HepG2 (cell line): ENCODE measurements around the gene CCDC66. TPM values are rescaled to one million over a fixed set of nuclear protein-coding genes. Genes with fewer than 3 reads are reported as not detected.

Experiments
- FOXM1 ChIP-seq: sonication (generic); formaldehyde crosslinking; IDR thresholded peaks from 2 replicates; pipeline ENCODE4 v1.5.0; 2020; ENCODE audit warnings: missing genetic modification reagents
- MXD4 ChIP-seq: IDR thresholded peaks from 2 replicates; pipeline ENCODE4 v1.6.1; 2016; ENCODE audit warnings: mild to moderate bottlenecking, missing biosample characterization, missing genetic modification reagents
- NFKBIZ ChIP-seq: IDR thresholded peaks from 2 replicates; pipeline ENCODE4 v1.6.1; 2018; ENCODE audit warnings: missing genetic modification reagents, missing compliant biosample characterization
- PHF20 ChIP-seq: sonication (generic); formaldehyde crosslinking; IDR thresholded peaks from 2 replicates; pipeline ENCODE4 v1.5.0; 2020; ENCODE audit warnings: mild to moderate bottlenecking, missing genetic modification reagents
- PHF8 ChIP-seq: sonication (generic); formaldehyde crosslinking; IDR thresholded peaks from 2 replicates; pipeline ENCODE4 v1.5.0; 2020; ENCODE audit warnings: missing genetic modification reagents
- SMAD1 ChIP-seq: sonication (generic); formaldehyde crosslinking; IDR thresholded peaks from 2 replicates; pipeline ENCODE4 v1.4.0; 2020; ENCODE audit warnings: missing genetic modification reagents, low read depth, mild to moderate bottlenecking, borderline replicate concordance
- TBX2 ChIP-seq: sonication (generic); formaldehyde crosslinking; IDR thresholded peaks from 2 replicates; pipeline ENCODE4 v1.5.0; 2020; ENCODE audit warnings: missing genetic modification reagents, mild to moderate bottlenecking, borderline replicate concordance
- TCF12 ChIP-seq, 2 experiments: fragments of 450-650 bp in 1 of 2; sonication (generic) in 1 of 2; formaldehyde crosslinking in 1 of 2; IDR thresholded peaks; 2 replicates each; pipeline versions ENCODE4 v1.6.1 to v1.8.0; 2017 to 2022; ENCODE audit warnings: antibody characterized with exemption in 1 of 2, mild to moderate bottlenecking in 1 of 2, missing genetic modification reagents in 1 of 2, moderate library complexity in 1 of 2
- ZBTB7A ChIP-seq: sonication (generic); formaldehyde crosslinking; IDR thresholded peaks from 2 replicates; pipeline ENCODE4 v1.8.0; 2022; ENCODE audit warnings: mild to moderate bottlenecking, missing genetic modification reagents
- ZNF10 ChIP-seq: sonication (generic); formaldehyde crosslinking; IDR thresholded peaks from 2 replicates; pipeline ENCODE4 v1.4.0; 2020; ENCODE audit warnings: mild to moderate bottlenecking, low read depth, missing genetic modification reagents, borderline replicate concordance
- ZNF468 ChIP-seq: sonication (generic); formaldehyde crosslinking; IDR thresholded peaks from 2 replicates; pipeline ENCODE4 v1.8.0; 2022; ENCODE audit warnings: mild to moderate bottlenecking, moderate library complexity, missing genetic modification reagents
- ZNF556 ChIP-seq: sonication (generic); formaldehyde crosslinking; IDR thresholded peaks from 2 replicates; pipeline ENCODE4 v1.4.0; 2020; ENCODE audit warnings: mild to moderate bottlenecking, missing genetic modification reagents, borderline replicate concordance
- ZNF572 ChIP-seq: sonication (generic); formaldehyde crosslinking; IDR thresholded peaks from 2 replicates; pipeline ENCODE4 v1.5.1; 2020; ENCODE audit warnings: mild to moderate bottlenecking, missing genetic modification reagents
- ZNF615 ChIP-seq: sonication (generic); formaldehyde crosslinking; IDR thresholded peaks from 2 replicates; pipeline ENCODE4 v1.5.0; 2020; ENCODE audit warnings: mild to moderate bottlenecking, missing genetic modification reagents, borderline replicate concordance
- polyA plus RNA-seq, 8 experiments: library from polyadenylated mRNA; depleted of rRNA in 3 of 8; stranded (reverse) in 7 of 8; unstranded in 1 of 8; fragments of >200 nt; fragmentation: Illumina TruSeq in 4 of 8; extraction: Trizol in 4 of 8; gene quantifications; 2 replicates each; pipeline versions ENCODE4 v1.2.1 to v1.2.3, GENCODE V29; 2011 to 2016; ENCODE audit warnings: low read depth in 4 of 8, missing spikeins in 1 of 8, mixed read lengths in 1 of 8; ENCODE audit not compliant: insufficient read depth in 1 of 8
- total RNA-seq, 5 experiments: library from RNA; depleted of rRNA; stranded (reverse); fragments of >200 nt; fragmentation: Illumina TruSeq; extraction: Trizol; gene quantifications; 2 replicates each; pipeline ENCODE4 v1.2.3, GENCODE V29; 2016; ENCODE audit warnings: low read depth in 1 of 5
- TF ChIP-seq, protein P1 (sequence below): sonication (generic); formaldehyde crosslinking; IDR thresholded peaks from 2 replicates; pipeline ENCODE4 v1.5.0; 2020; ENCODE audit warnings: mild to moderate bottlenecking, missing genetic modification reagents
- TF ChIP-seq, protein P2 (sequence below): sonication (generic); formaldehyde crosslinking; IDR thresholded peaks from 2 replicates; pipeline ENCODE4 v1.4.0; 2020; ENCODE audit warnings: mild to moderate bottlenecking, missing genetic modification reagents
- TF ChIP-seq, protein P3 (sequence below): sonication (generic); formaldehyde crosslinking; IDR thresholded peaks from 2 replicates; pipeline ENCODE4 v1.4.0; 2020; ENCODE audit warnings: missing genetic modification reagents
- TF ChIP-seq, protein P4 (sequence below): sonication (generic); formaldehyde crosslinking; IDR thresholded peaks from 2 replicates; pipeline ENCODE4 v1.8.1; 2023; ENCODE audit warnings: mild to moderate bottlenecking, inconsistent platforms, moderate library complexity, missing genetic modification reagents, borderline replicate concordance
- TF ChIP-seq, protein P5 (sequence below): sonication (generic); formaldehyde crosslinking; IDR thresholded peaks from 2 replicates; pipeline ENCODE4 v1.9.0; 2021; ENCODE audit warnings: missing genetic modification reagents, mild to moderate bottlenecking, borderline replicate concordance

Gene CCDC66
- total and polyA plus RNA-seq, 2 of the 13 experiments (the other 11 are each of a cell fraction or from before 2014, with no cell fraction given), result 8.4 to 19.9 TPM

DNA sequence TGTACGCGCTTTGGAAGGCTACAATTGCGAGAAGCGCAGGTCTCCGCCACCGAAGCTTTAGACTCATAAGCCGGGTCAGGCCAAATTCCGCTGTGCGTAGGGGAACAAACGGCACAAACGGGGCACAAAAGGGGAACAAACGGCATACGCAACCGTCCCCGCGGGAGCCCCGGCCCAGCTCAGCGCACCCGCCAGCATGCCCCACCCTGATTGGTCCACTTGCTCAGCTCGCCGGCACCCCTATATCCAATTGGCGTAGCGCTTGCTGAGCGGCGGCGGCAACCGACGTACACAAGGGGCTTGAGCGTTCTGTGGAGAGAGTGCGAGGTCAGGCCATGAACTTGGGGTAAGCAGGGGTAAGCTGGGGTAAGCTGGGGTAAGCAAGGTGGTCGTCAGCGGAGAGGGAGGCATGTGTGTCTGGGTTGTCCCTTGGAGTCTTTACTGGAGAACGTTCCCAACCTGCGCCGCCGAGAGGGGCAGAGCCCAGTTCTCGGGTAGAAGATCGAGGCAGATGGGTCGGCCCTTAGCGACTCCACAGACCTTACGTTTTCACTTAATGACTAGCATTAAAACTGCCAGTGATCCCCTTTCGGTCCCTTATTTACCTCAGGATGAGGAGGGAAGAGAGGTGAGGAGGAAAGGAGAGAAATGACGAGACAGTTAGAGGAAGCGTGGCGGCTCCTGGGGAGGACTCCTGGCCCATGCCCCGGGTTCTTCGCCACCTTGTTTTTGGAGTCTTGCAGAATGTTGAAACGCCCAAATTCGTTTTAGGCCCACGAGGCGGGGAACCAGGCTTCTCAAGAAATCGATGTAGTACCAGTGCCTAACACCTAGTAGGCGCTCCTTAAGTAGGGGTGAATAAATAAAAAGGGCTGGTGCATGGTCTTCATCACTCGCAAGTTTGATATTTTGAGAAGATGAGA lies at the start of gene CCDC66 (continued):
- TF ChIP-seq, protein P1, sequence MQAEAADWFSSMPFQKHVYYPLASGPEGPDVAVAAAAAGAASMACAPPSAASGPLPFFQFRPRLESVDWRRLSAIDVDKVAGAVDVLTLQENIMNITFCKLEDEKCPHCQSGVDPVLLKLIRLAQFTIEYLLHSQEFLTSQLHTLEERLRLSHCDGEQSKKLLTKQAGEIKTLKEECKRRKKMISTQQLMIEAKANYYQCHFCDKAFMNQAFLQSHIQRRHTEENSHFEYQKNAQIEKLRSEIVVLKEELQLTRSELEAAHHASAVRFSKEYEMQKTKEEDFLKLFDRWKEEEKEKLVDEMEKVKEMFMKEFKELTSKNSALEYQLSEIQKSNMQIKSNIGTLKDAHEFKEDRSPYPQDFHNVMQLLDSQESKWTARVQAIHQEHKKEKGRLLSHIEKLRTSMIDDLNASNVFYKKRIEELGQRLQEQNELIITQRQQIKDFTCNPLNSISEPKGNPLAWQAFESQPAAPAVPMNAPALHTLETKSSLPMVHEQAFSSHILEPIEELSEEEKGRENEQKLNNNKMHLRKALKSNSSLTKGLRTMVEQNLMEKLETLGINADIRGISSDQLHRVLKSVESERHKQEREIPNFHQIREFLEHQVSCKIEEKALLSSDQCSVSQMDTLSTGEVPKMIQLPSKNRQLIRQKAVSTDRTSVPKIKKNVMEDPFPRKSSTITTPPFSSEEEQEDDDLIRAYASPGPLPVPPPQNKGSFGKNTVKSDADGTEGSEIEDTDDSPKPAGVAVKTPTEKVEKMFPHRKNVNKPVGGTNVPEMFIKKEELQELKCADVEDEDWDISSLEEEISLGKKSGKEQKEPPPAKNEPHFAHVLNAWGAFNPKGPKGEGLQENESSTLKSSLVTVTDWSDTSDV (CRISPR knock-in tag), result no peak
- peak; percentile 71; the same call in 1 of the 2 replicates for TF ChIP-seq SMAD1 (CRISPR knock-in tag)
- TF ChIP-seq FOXM1 (CRISPR knock-in tag), result no peak
- TF ChIP-seq ZBTB7A (CRISPR knock-in tag), result no peak
- TF ChIP-seq ZNF468 (CRISPR knock-in tag), result no peak
- no peak for TF ChIP-seq ZNF10 (CRISPR knock-in tag)
- no peak for TF ChIP-seq ZNF615 (CRISPR knock-in tag)
- peak; percentile 74 for TF ChIP-seq PHF20 (CRISPR knock-in tag)
- peak; percentile 90 for TF ChIP-seq TBX2 (CRISPR knock-in tag)
- TF ChIP-seq, protein P2, sequence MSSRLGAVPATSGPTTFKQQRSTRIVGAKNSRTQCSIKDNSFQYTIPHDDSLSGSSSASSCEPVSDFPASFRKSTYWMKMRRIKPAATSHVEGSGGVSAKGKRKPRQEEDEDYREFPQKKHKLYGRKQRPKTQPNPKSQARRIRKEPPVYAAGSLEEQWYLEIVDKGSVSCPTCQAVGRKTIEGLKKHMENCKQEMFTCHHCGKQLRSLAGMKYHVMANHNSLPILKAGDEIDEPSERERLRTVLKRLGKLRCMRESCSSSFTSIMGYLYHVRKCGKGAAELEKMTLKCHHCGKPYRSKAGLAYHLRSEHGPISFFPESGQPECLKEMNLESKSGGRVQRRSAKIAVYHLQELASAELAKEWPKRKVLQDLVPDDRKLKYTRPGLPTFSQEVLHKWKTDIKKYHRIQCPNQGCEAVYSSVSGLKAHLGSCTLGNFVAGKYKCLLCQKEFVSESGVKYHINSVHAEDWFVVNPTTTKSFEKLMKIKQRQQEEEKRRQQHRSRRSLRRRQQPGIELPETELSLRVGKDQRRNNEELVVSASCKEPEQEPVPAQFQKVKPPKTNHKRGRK (CRISPR knock-in tag), result no peak
- TF ChIP-seq, protein P3, sequence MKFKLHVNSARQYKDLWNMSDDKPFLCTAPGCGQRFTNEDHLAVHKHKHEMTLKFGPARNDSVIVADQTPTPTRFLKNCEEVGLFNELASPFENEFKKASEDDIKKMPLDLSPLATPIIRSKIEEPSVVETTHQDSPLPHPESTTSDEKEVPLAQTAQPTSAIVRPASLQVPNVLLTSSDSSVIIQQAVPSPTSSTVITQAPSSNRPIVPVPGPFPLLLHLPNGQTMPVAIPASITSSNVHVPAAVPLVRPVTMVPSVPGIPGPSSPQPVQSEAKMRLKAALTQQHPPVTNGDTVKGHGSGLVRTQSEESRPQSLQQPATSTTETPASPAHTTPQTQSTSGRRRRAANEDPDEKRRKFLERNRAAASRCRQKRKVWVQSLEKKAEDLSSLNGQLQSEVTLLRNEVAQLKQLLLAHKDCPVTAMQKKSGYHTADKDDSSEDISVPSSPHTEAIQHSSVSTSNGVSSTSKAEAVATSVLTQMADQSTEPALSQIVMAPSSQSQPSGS (CRISPR knock-in tag), result peak; percentile 64; the same call in 1 of the 2 replicates
- no peak for TF ChIP-seq ZNF572
- TF ChIP-seq TCF12 (IDR thresholded peaks at IDR 0.05), result no peak
- TF ChIP-seq TCF12 (CRISPR knock-in tag; IDR thresholded peaks at IDR 0.05), result 0 out of 2 replicates have a peak, but pooled peaks have one; percentile 49
- TF ChIP-seq NFKBIZ, result 0 out of 2 replicates have a peak, but pooled peaks have one; percentile 73
- peak; percentile 83 for TF ChIP-seq PHF8
- TF ChIP-seq, protein P4, sequence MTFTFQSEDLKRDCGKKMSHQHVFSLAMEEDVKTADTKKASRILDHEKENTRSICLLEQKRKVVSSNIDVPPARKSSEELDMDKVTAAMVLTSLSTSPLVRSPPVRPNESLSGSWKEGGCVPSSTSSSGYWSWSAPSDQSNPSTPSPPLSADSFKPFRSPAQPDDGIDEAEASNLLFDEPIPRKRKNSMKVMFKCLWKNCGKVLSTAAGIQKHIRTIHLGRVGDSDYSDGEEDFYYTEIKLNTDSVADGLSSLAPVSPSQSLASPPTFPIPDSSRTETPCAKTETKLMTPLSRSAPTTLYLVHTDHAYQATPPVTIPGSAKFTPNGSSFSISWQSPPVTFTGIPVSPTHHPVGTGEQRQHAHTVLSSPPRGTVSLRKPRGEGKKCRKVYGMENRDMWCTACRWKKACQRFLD (CRISPR knock-in tag), result 0 out of 2 replicates have a peak, but pooled peaks have one; percentile 48
- TF ChIP-seq ZNF556 (CRISPR knock-in tag), result peak; percentile 50; the same call in 1 of the 2 replicates
- TF ChIP-seq, protein P5, sequence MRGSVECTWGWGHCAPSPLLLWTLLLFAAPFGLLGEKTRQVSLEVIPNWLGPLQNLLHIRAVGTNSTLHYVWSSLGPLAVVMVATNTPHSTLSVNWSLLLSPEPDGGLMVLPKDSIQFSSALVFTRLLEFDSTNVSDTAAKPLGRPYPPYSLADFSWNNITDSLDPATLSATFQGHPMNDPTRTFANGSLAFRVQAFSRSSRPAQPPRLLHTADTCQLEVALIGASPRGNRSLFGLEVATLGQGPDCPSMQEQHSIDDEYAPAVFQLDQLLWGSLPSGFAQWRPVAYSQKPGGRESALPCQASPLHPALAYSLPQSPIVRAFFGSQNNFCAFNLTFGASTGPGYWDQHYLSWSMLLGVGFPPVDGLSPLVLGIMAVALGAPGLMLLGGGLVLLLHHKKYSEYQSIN (CRISPR knock-in tag), result no peak
- TF ChIP-seq MXD4, result no peak; the same call in none of the 2 replicates
